SIG-M5 treated with dmso at 0.1 percent for 504 hours (cell line): ENCODE measurements around the gene KITLG.
"Not testable (repeated sequence)": the region's sequence is repeated elsewhere in the genome, so short reads cannot be mapped to it uniquely, and the experiment has no call there.

Source experiments
- DNase-seq: peaks from one replicate; lab custom pipeline; 2025; ENCODE audit not compliant: unreplicated experiment; lab: John Stamatoyannopoulos, UW

The KITLG gene

GRCh38 chr12:88577537-88577936, 2.7 kb downstream of the KITLG start:
- no peak for DNase-seq

- no peak for DNase-seq
These were observed 3.4 kb downstream of the KITLG start for GRCh38 chr12:88576866-88577265.

- no peak for DNase-seq
These were observed 4.8 kb downstream of the KITLG start for GRCh38 chr12:88575361-88575970.

- DNase-seq: no peak
These were observed 6.0 kb downstream of the KITLG start for GRCh38 chr12:88574278-88574677.

- DNase-seq: no peak
These were observed 6.7 kb downstream of the KITLG start for GRCh38 chr12:88573583-88573982.

- DNase-seq: no peak
These were observed 7.3 kb downstream of the KITLG start for GRCh38 chr12:88572781-88573549.

GRCh38 chr12:88571543-88571942, 8.7 kb downstream of the KITLG start:
- DNase-seq: no peak

- DNase-seq: no peak
These were observed 10.2 kb downstream of the KITLG start for GRCh38 chr12:88570103-88570502.

- DNase-seq: no peak
These were observed 13.8 kb downstream of the KITLG start for GRCh38 chr12:88566430-88566829.

- DNase-seq: no peak
These were observed 17.3 kb downstream of the KITLG start for GRCh38 chr12:88562846-88563582.

- DNase-seq: no peak
These were observed 18.1 kb downstream of the KITLG start for GRCh38 chr12:88562151-88562550.

- DNase-seq: no peak
These were observed 20.5 kb downstream of the KITLG start for GRCh38 chr12:88559772-88560171.

GRCh38 chr12:88559199-88559598, 21.1 kb downstream of the KITLG start:
- DNase-seq: no peak

- DNase-seq: no peak
These were observed 21.9 kb downstream of the KITLG start for GRCh38 chr12:88558340-88558867.

- DNase-seq: no peak
These were observed 24.0 kb downstream of the KITLG start for GRCh38 chr12:88556213-88556774.

- no peak for DNase-seq
These were observed 26.2 kb downstream of the KITLG start for GRCh38 chr12:88553941-88554658.

GRCh38 chr12:88552610-88553079, 27.6 kb downstream of the KITLG start:
- no peak for DNase-seq

- no peak for DNase-seq
These were observed 30.3 kb downstream of the KITLG start for GRCh38 chr12:88549929-88550328.

GRCh38 chr12:88547949-88548348, 32.3 kb downstream of the KITLG start:
- DNase-seq: not testable (repeated sequence)

GRCh38 chr12:88546853-88547252, 33.4 kb downstream of the KITLG start:
- DNase-seq: no peak

GRCh38 chr12:88546226-88546625, 34.0 kb downstream of the KITLG start:
- no peak for DNase-seq
